Effector CD4-positive, alpha-beta T cell (primary cell): ENCODE data around the gene LTBP4.
"Not testable (repeated sequence)": the region's sequence is repeated elsewhere in the genome, so short reads cannot be mapped to it uniquely, and the experiment has no call there.

ENCODE experiments used
- DNase-seq: peaks from one replicate; pipeline ENCODE4 v3.0.0-alpha.2; 2020

Gene LTBP4

GRCh38 chr19:40576585-40577451, 24.4 kb upstream of the LTBP4 start, which contains the start of gene SHKBP1:
SHKBP1 (plus strand) TSS chr19:40576873; CDS start chr19:40576900, 27 bp downstream.
- DNase-seq, result peak; percentile 92

GRCh38 chr19:40578442-40578908, 22.7 kb upstream of the LTBP4 start:
- no peak for DNase-seq

GRCh38 chr19:40580619-40581018, 20.6 kb upstream of the LTBP4 start:
- DNase-seq, result no peak

DNA sequence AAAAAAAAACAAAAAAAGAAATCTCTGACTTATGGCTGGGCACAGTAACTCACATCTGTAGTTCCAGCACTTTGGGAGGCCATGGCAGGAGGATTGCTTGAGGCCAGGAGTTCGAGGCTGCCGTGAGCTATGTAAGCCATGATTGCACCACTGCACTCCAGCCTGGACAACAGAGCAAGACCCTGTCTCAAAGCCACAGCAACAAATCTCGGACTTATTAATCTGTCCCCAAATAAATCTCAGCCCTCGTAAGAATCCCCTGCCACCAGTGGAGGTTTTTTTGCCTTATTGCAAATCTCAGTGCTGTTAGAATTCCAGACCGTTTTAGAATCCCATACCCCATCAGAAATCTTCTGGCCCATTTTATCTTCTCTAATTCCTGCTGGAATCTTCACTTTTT, 19.6 kb upstream of the LTBP4 start:
- DNase-seq, result no peak

- DNase-seq, result no peak
Observed at GRCh38 chr19:40582467-40582866, 18.7 kb upstream of the LTBP4 start.

DNA sequence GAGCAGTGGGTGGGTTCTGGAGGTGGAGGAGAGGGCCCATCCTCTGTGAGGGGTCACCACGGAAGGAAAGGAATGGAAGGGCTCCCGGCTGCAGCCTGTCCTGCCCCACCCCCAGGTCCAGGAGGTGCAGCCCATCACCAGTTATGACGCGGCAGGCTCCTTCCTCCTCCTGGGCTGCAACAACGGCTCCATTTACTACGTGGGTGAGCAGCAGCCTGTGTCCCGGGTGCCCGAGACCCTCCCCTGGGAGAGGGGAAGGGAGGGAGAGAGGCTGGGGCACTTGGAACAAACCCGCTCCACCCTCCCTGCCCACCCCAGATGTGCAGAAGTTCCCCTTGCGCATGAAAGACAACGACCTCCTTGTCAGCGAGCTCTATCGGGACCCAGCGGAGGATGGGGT, 17.9 kb upstream of the LTBP4 start:
- no peak for DNase-seq

GRCh38 chr19:40584007-40584406, 17.2 kb upstream of the LTBP4 start:
- DNase-seq, result no peak

DNA sequence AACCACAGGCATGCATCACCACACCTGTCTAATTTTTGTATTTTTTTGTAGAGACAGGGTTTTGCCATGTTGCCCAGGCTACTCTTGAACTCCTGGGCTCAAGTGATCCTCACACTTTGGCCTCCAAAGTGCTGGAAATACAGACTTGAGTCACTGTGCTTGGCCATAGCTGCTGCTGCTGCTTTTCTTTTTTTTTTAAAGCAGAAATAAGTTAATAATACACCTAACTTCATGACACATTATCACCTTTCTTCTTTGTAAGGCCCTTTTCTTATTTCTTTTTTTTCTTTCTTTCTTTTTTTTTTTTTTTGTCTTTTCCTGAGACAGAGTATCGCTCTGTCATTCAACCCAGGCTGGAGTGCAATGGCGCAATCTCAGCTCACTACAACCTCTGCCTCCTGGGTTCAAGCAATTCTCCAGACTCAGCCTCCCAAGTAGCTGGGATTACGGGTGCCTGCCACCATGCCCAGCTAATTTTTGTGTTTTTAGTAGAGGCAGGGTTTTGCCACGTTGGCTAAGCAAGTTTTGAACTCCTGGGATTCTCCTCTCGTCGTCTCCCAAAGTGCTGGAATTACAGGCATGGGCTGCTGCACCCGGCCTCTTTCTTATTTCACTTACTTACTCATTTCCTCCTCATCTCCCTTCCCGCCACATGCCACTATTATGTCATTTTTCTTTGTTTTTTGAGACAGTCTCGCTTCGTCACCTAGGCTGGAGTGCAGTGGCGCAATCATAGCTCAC, 15.8 kb upstream of the LTBP4 start:
- no peak for DNase-seq

DNA sequence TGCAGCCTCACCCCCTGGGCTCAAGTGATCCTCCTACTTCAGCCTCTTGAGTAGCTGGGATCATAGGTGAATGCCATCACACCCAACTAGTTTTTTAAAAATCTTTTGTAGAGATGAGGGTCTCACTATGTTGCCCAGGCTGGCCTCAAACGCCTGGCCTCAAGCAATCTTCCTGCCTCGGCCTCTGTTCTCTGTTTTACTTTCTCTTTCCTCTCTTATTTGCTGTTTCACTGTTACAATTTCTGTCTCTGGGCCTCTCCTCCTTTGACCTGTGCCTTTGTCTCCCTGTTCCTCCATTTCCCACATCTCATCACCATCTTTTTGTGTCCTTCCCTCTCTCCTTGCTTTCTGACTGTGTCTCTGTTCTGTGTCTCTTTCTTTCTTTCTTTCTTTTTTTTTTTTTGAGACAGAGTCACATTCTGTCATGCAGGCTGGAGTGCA, 15.2 kb upstream of the LTBP4 start:
- no peak for DNase-seq

DNA sequence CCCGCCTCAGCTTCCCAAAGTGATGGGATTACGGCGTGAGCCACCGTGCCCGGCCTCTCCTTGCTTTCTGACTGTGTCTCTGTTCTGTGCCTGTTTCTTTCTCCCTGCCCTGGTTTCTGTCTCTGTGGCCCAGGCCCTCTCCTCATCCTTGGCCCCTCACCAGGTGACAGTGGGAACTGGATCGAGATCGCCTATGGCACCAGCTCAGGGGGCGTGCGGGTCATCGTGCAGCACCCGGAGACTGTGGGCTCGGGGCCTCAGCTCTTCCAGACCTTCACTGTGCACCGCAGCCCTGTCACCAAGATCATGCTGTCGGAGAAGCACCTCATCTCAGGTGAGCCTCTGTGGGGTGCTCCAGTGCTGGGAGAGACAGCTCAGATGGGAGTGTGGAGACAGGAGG, 14.6 kb upstream of the LTBP4 start:
- no peak for DNase-seq

DNA sequence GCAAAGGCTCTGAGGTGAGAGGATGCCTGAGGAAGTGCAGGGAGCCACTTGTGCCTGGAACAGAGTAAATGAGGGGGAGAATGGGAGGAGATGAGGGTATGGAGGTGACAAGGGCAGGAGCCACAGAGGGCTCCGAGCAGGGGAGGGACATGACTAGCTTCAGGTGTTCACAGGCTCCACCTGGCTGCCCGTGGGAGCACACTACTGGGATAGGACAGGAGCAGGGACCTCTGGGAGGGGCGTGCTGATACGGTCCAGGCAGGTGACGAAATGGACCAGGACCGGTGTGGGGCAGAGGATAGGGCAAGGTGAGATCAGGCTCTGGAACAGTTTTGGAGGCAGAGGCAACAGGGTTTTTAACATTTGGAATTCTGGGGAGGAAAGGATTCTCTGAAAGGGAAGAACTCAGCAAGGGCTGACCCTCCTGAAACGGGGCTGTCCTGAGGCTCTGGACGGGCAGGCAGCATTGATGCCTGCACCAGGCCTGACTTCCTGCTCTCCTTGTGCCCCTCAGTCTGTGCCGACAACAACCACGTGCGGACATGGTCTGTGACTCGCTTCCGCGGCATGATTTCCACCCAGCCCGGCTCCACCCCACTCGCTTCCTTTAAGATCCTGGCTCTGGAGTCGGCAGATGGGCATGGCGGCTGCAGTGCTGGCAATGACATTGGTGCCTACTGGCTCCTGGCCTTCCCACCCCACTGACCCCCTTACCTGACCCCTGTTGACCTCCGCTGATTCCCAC, 12.9 kb upstream of the LTBP4 start:
- no peak for DNase-seq

DNA sequence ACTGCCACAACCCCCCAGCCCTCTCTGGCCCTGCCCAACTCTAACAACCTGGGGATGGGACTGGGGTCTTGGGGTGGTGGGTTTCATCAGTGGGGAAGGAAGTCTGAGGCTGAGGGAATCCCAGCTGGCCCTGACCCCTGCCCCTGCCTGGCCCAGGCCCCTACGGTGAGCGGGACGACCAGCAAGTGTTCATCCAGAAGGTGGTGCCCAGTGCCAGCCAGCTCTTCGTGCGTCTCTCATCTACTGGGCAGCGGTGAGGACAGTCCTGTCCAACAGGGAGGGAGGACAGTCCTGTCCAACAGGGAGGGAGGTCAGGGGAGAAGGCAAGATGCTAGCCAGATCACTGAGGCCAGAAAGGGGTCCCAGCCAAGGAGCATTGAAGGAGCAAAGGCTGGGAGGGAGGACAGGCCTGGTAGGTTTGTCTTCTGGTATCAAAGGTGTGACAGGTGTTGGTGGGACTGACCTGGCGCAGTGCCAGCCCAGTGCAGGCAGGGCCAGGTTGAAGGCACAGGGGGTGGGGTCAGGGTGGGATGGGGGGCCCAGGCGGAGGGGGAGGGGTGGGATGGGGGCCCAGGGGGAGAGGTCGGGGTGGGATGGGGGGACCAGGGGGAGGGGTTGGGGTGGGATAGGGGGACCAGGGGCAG, 12.1 kb upstream of the LTBP4 start:
- DNase-seq, result no peak

- no peak for DNase-seq
Observed at GRCh38 chr19:40589591-40590429, 11.4 kb upstream of the LTBP4 start.

- no peak for DNase-seq
Observed at GRCh38 chr19:40590464-40591265, 10.5 kb upstream of the LTBP4 start.

DNA sequence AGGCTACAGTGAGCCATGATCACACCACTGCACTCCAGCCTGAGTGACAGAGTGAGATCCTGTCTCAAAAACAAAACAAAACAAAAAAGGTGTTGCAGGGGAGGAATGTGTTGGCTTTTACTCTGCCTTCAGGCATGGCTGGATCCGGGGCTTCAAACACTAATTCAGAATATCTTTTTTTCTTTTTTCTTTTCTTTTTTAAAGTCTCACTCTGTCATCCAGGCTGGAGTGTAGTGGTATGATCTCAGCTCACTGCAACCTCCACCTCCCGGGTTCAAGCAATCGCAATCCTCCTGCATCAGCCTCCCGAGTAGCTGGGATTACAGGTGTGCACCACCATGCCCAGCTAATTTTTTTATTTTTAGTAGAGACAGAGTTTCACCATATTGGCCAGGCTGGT, 9.4 kb upstream of the LTBP4 start:
- not testable (repeated sequence) for DNase-seq

DNA sequence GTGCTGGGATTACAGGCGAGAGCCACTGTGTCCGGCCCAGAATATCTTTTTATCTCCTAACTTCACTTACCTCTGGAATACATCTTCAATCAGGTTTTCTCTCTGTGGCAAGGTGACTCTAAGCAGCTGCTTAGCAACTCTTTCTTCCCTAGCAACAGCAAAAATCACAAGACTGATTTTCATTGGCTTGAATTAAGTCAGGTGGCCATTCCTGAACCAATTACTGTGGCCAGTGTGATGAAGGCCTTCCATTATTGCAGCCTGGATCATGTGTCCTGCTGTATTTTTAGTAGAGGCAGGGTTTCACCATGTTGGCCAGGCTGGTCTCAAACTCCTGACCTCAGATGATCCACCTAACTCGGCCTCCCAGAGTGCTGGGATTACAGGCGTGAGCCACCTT, 9.0 kb upstream of the LTBP4 start:
- no peak for DNase-seq

DNA sequence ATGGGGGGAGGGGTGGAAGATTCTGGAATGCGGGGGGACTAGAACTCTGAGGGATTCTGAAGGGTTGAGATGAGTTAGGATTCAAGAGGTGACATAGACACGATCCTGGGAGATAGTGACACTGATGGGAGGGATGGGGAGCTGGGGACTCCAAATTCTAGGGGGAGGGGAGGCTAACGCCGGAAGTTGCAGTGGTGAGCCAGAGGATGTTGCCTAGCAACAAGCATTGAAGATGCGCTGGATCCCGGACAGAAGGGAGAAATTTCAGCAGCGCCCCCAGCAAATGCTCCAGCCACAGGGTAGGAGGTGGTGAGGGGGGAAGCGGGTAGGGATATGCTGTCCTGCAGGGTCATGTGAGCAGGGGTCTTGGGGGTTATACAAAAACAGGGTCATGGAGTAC, 6.9 kb upstream of the LTBP4 start:
- no peak for DNase-seq

DNA sequence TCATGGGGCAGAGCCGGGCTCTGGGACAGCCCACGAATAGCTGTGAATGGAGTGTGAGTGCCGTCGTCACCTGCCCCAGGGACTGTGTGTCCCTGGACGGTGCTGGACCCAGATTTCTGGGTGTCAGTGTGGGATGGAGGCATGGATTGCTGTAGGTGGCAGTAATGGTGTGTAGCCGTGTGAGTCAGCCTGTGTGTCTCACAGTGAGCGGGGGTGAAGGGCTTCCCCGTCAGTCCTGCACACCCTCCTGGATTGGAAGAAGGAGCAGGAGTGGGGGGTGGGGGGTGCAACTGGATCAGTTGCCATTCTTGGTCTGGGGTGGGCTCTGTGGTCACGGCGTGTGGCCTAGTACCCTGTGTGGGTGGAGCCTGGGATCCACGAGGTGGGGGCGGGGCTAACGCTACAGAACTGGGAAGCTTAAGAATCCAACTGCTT, 6.5 kb upstream of the LTBP4 start:
- DNase-seq, result no peak

DNA sequence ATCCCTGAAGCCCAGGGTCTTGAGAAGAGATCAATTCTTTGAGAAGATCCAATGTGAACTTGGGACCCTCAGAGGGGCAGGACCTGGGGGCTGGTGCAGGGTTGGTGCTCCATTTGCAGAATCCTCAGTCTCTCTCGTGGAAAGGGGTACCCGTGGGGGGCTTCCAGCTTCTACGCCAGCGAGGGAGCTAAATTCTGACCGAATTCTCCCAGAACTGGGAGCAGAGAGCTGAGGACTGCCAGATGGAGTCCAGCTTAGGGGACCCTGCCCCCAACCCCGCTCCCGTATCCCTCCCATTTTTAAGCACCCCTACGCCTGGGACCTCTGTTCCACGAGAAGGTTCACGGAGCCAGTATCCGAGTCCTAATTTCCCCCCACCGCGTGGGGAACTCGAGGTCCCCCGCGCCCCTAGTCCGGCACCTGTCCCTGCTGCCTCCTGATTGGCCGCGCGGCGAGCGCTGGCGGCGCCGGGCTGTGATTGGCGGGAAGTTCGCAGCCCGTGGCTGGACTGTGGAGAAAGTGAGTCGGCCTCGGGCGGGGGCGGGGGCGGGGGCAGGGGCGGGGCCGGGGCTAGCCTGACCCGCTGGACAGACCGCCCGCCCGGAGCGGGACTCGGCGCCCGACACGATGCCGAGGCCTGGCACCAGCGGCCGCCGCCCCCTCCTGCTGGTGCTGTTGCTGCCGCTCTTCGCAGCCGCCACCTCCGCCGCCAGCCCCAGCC, 4.4 kb upstream of the LTBP4 start:
- no peak for DNase-seq

- DNase-seq, result no peak
Observed at GRCh38 chr19:40597329-40597838, 3.8 kb upstream of the LTBP4 start.
